Measurements from ENCODE around the gene THOP1. TPM values are rescaled to one million over a fixed set of nuclear protein-coding genes. Genes with fewer than 3 reads are reported as not detected.

Gene THOP1
- total and polyA plus RNA-seq, 9 donors = 11.3 to 54.7 (median 39.5) TPM

DNA sequence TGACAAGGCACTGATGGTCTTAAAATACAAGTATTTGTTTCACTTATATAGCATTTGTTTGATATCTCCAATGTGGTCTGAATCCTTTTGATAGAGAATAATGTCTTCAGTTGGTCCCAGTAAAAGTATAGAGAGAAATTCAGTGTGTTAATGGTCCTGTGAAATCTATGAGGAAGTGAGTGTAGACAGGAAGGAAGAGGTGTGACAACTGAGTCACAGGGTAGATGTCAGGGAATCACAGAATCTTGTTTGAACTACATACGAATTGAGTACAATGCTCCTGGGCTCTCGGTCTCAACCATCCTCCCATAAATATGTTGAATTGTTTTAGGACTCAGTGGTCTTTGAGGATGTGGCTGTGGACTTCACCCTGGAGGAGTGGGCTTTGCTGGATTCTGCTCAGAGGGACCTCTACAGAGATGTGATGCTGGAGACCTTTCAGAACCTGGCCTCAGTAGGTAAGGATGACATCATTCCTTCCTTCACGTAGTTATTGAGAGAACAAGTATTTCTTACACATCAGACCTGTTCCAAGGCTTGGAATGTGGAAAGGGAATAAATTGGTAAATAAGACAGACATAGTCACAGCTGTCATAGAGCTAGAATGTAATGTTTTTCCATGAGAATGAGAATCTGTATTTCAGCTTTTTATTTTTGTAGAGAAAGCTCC is 65.1 kb downstream of the THOP1 start:
- Histone ChIP-seq H3K36me3 (peaks cover 4% of the 10 kb centered on the region), H3K4me3 (no peak overlapping the region), H3K27me3 (no peaks in the 10 kb centered on the region), H3K9me3 (peaks cover 0 to 61% of the 10 kb centered on the region in 2 donors), H3K4me1 (ENCODE audit: insufficient read depth) (no peaks in the 10 kb centered on the region), H3K27ac (no peak overlapping the region)
- WGBS, 3 donors = 90 to 94% (median 94%) methylated on average over 3 of the region's 3 CpGs
- intact Hi-C loops (cut with DNase I) = no loop called here
- TF ChIP-seq, protein P1, sequence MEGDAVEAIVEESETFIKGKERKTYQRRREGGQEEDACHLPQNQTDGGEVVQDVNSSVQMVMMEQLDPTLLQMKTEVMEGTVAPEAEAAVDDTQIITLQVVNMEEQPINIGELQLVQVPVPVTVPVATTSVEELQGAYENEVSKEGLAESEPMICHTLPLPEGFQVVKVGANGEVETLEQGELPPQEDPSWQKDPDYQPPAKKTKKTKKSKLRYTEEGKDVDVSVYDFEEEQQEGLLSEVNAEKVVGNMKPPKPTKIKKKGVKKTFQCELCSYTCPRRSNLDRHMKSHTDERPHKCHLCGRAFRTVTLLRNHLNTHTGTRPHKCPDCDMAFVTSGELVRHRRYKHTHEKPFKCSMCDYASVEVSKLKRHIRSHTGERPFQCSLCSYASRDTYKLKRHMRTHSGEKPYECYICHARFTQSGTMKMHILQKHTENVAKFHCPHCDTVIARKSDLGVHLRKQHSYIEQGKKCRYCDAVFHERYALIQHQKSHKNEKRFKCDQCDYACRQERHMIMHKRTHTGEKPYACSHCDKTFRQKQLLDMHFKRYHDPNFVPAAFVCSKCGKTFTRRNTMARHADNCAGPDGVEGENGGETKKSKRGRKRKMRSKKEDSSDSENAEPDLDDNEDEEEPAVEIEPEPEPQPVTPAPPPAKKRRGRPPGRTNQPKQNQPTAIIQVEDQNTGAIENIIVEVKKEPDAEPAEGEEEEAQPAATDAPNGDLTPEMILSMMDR (IDR thresholded peaks at IDR 0.05) = no peak
- TF ChIP-seq EP300 (IDR thresholded peaks at IDR 0.05) (no peak), POLR2A (IDR thresholded peaks at IDR 0.05) (no peak)
- DNase-seq = no peak

DNA sequence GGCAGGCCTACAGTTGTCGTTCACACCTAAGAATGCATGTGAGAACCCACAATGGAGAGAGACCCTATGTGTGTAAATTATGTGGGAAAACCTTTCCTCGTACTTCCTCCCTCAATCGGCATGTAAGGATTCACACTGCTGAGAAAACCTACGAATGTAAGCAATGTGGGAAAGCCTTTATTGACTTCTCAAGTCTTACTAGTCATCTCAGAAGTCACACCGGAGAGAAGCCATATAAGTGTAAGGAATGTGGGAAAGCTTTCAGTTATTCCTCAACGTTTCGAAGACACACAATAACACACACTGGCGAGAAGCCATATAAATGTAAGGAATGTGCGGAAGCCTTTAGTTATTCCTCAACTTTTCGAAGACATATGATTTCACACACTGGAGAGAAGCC is 67.3 kb downstream of the THOP1 start:
- Histone ChIP-seq H3K9me3 (peaks cover 0 to 50% of the 10 kb centered on the region in 2 donors), H3K4me3 (no peak overlapping the region), H3K4me1 (ENCODE audit: insufficient read depth) (no peaks in the 10 kb centered on the region), H3K27me3 (no peaks in the 10 kb centered on the region), H3K27ac (no peak overlapping the region), H3K36me3 (peaks cover 4% of the 10 kb centered on the region)
- intact Hi-C loops (cut with DNase I) = no loop called here
- WGBS, 3 donors = 98 to 99% (median 98%) methylated on average over 10 of the region's 10 CpGs
- TF ChIP-seq POLR2A (IDR thresholded peaks at IDR 0.05) = no peak
- DNase-seq = no peak

DNA sequence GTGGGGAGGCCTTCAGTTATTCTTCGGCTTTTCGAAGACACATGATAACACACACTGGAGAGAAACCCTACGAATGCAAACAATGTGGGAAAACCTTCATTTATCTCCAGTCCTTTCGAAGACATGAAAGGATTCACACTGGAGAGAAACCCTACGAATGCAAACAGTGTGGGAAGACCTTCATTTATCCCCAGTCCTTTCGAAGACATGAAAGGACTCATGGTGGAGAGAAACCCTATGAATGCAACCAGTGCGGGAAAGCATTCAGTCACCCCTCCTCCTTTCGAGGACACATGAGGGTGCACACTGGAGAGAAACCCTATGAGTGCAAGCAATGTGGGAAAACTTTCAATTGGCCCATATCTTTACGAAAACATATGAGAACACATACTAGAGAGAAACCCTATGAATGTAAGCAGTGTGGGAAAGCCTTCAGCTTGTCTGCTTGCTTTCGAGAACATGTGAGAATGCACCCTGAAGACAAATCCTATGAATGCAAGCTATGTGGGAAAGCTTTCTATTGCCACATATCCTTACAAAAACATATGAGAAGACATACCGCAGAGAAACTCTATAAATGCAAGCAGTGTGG is 67.8 kb downstream of the THOP1 start:
- no peak overlapping the region for H3K4me3 ChIP-seq
- 97 to 98% (median 98%) methylated on average over 11 of the region's 11 CpGs for WGBS, 3 donors
- peaks cover 4% of the 10 kb centered on the region for H3K36me3 ChIP-seq
- H3K9me3 ChIP-seq = peaks cover 0 to 50% of the 10 kb centered on the region in 2 donors
- H3K27me3 ChIP-seq = no peaks in the 10 kb centered on the region
- no peak for DNase-seq
- intact Hi-C loops (cut with DNase I) = no loop called here
- no peak overlapping the region for H3K27ac ChIP-seq
- no peaks in the 10 kb centered on the region for H3K4me1 ChIP-seq (ENCODE audit: insufficient read depth)
- TF ChIP-seq, protein P1 (IDR thresholded peaks at IDR 0.05) = no peak
- TF ChIP-seq POLR2A (IDR thresholded peaks at IDR 0.05) = no peak
- TF ChIP-seq EP300 (IDR thresholded peaks at IDR 0.05) = no peak

DNA sequence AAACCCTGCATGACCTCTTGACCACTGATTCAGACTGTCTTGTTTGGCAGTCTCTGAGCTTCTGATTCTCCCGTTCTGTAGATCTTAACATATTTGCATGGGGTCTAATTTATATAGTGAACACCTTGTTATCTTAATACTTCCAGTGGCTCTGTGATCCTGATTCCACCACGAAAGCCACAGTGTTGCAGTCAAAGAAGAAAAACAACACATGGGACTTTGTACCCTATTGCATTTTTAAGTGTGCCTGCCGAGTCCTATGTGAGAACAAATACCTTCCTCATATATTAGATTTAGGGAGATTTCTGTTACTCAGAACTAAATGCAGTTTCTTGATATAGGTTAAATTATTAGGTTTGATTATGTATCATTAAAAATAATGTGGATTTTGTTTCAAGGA is 69.5 kb downstream of the THOP1 start:
- Histone ChIP-seq H3K27ac (no peak overlapping the region), H3K4me1 (ENCODE audit: insufficient read depth) (no peaks in the 10 kb centered on the region), H3K4me3 (no peak overlapping the region), H3K27me3 (no peaks in the 10 kb centered on the region), H3K36me3 (peaks cover 4% of the 10 kb centered on the region), H3K9me3 (peaks cover 0 to 39% of the 10 kb centered on the region in 2 donors)
- WGBS, 3 donors = 97 to 100% (median 99%) methylated on average over 3 of the region's 3 CpGs
- TF ChIP-seq EP300 (IDR thresholded peaks at IDR 0.05) (no peak), POLR2A (IDR thresholded peaks at IDR 0.05) (no peak)
- TF ChIP-seq, protein P1 (IDR thresholded peaks at IDR 0.05) = no peak
- DNase-seq = no peak
- intact Hi-C loops (cut with DNase I) = no loop called here

DNA sequence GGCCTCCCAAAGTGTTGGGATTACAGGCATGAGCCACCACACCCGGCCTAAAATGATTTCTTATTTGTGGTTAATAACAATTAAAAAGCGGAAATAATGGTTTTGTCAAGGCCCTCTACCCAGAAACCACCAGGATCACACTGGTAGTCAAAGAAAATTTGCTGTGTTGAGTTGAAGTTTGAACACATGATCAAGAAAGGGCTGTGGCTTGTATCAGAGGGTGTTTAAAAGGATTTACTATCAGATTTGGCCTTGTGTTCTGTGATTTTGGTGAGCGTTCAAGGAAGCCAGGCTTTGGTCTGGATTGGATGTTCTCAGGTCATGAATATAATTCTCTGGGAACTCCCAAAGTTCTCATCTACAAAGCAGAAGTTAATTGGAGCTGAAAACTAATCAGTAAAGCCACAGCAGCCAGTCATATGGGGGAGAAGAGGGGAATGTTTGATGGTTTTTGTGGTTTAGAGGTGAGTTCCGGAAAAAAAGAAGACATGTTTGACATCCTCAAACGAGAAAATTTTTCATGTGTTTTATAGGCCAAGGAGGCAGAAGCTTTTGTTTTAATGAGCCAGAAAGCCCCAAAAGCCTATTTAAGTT is 71.3 kb downstream of the THOP1 start:
- Histone ChIP-seq H3K27ac (no peak overlapping the region), H3K4me3 (no peak overlapping the region), H3K27me3 (no peaks in the 10 kb centered on the region), H3K36me3 (peaks cover 4% of the 10 kb centered on the region), H3K9me3 (peaks cover 0 to 24% of the 10 kb centered on the region in 2 donors), H3K4me1 (ENCODE audit: insufficient read depth) (no peaks in the 10 kb centered on the region)
- DNase-seq = no peak
- intact Hi-C loops (cut with DNase I) = no loop called here
- 97 to 98% (median 97%) methylated on average over 5 of the region's 5 CpGs for WGBS, 3 donors
- TF ChIP-seq POLR2A (IDR thresholded peaks at IDR 0.05) (no peak), EP300 (IDR thresholded peaks at IDR 0.05) (no peak)
- TF ChIP-seq, protein P1 (IDR thresholded peaks at IDR 0.05) = no peak

Data from ovary (tissue), 9 donors.